Measurements from ENCODE around the gene B4GALT3.

- TF ChIP-seq POLR2A (IDR thresholded peaks at IDR 0.05) (no peak), CTCF (IDR thresholded peaks at IDR 0.05) (no peak)
These were observed 23.2 kb upstream of the B4GALT3 start for GRCh38 chr1:161200421-161200991.

Measured in uterus (tissue), 2 donors.